Fibroblast of skin of scalp (primary cell): ENCODE measurements around the gene GPC6.
A peak's percentile ranks its signal among the peaks of the same experiment; 100 is the strongest.

ENCODE experiments used
- DNase-seq: peaks from one replicate; pipeline ENCODE4 v3.0.0-alpha.2; 2013

GPC6 gene

GRCh38 chr13:94382960-94383359 lies 1156.4 kb downstream of the GPC6 start:
- no peak for DNase-seq

- DNase-seq: no peak
These were observed 1157.8 kb downstream of the GPC6 start for GRCh38 chr13:94384231-94384905.

- DNase-seq: no peak
These were observed 1160.4 kb downstream of the GPC6 start for GRCh38 chr13:94387047-94387446.

- no peak for DNase-seq
These were observed 1163.2 kb downstream of the GPC6 start for GRCh38 chr13:94389604-94390351.

GRCh38 chr13:94390881-94391280 lies 1164.3 kb downstream of the GPC6 start:
- peak; percentile 6 for DNase-seq

- DNase-seq: no peak
These were observed 1168.1 kb downstream of the GPC6 start for GRCh38 chr13:94394723-94395122.

- no peak for DNase-seq
These were observed 1169.3 kb downstream of the GPC6 start for GRCh38 chr13:94395860-94396259.

GRCh38 chr13:94399812-94400211 lies 1173.2 kb downstream of the GPC6 start:
- no peak for DNase-seq

- no peak for DNase-seq
These were observed 1174.3 kb downstream of the GPC6 start for GRCh38 chr13:94400874-94401273.

- no peak for DNase-seq
These were observed 1181.9 kb downstream of the GPC6 start for GRCh38 chr13:94408314-94409036.

GRCh38 chr13:94411747-94412146 lies 1185.1 kb downstream of the GPC6 start:
- DNase-seq: no peak

GRCh38 chr13:94412870-94413597 lies 1186.4 kb downstream of the GPC6 start:
- DNase-seq: no peak

GRCh38 chr13:94413598-94413944 lies 1187.0 kb downstream of the GPC6 start:
- DNase-seq: no peak

GRCh38 chr13:94414141-94414540 lies 1187.5 kb downstream of the GPC6 start:
- no peak for DNase-seq

- no peak for DNase-seq
These were observed 1188.1 kb downstream of the GPC6 start for GRCh38 chr13:94414708-94415107.

GRCh38 chr13:94415500-94416237 lies 1189.1 kb downstream of the GPC6 start:
- DNase-seq: no peak

GRCh38 chr13:94416454-94417080 lies 1190.0 kb downstream of the GPC6 start:
- peak; percentile 5 for DNase-seq

- DNase-seq: no peak
These were observed 1190.7 kb downstream of the GPC6 start for GRCh38 chr13:94417294-94417693.

- peak; percentile 36 for DNase-seq
These were observed 1192.8 kb downstream of the GPC6 start for GRCh38 chr13:94419304-94419924.

- DNase-seq: no peak
These were observed 1193.3 kb downstream of the GPC6 start for GRCh38 chr13:94419925-94420305.

GRCh38 chr13:94427313-94427953 lies 1200.8 kb downstream of the GPC6 start:
- DNase-seq: no peak
